ENCODE results near the gene POU3F2. TPM values are rescaled to one million over a fixed set of nuclear protein-coding genes. Genes with fewer than 3 reads are reported as not detected.

The POU3F2 gene
- total and polyA plus RNA-seq, 9 of the 15 experiments (the other 6 are each of a cell fraction or from before 2014, with no cell fraction given), result 0.08 to 0.46 (median 0.36) TPM

GRCh38 chr6:98834060-98835031 lies at the start of gene POU3F2 (continued):
- TF ChIP-seq REST (IDR thresholded peaks at IDR 0.05; ENCODE audit: borderline replicate concordance) (0 out of 2 replicates have a peak, but pooled peaks have one; percentile 12), REST (CRISPR knock-in tag; IDR thresholded peaks at IDR 0.05; ENCODE audit: low read depth) (no peak), MAX (CRISPR knock-in tag; IDR thresholded peaks at IDR 0.05) (peak; percentile 1; the same call in 1 of the 2 replicates), BRCA1 (IDR thresholded peaks at IDR 0.05) (no peak), BRCA1 (CRISPR knock-in tag; IDR thresholded peaks at IDR 0.05) (no peak), ZBTB7A (IDR thresholded peaks at IDR 0.05; ENCODE audit: borderline replicate concordance, control insufficient read depth, low read depth, low read length) (peak; percentile 67; the same call in 1 of the 2 replicates), RBM39 (optimal IDR thresholded peaks at IDR 0.05; ENCODE audit: low read depth, low read length) (no peak), NR1H2 (CRISPR knock-in tag; IDR thresholded peaks at IDR 0.05) (no peak), HEY1 (CRISPR knock-in tag; IDR thresholded peaks at IDR 0.05; ENCODE audit: borderline replicate concordance) (no peak), NCOR1 (IDR thresholded peaks at IDR 0.05) (peak; percentile 73), ZNF408 (CRISPR knock-in tag; IDR thresholded peaks at IDR 0.05; ENCODE audit: low read depth) (no peak), SRF (CRISPR knock-in tag; IDR thresholded peaks at IDR 0.05) (0 out of 4 replicates have a peak, but pooled peaks of 1 of the 2 experiments have one; percentile 15), ATF7 (IDR thresholded peaks at IDR 0.05) (0 out of 2 replicates have a peak, but pooled peaks have one; percentile 39), MTA2 (IDR thresholded peaks at IDR 0.05; ENCODE audit: low read depth) (peak; percentile 60), ZBTB17 (CRISPR knock-in tag; IDR thresholded peaks at IDR 0.05) (no peak), ZNF274 (IDR thresholded peaks at IDR 0.05; ENCODE audit: borderline replicate concordance, low read depth, low read length) (no peak)
